HepG2 (cell line): Measurements from ENCODE around the gene WNT4. TPM values are rescaled to one million over a fixed set of nuclear protein-coding genes. Genes with fewer than 3 reads are reported as not detected.

Experiments used
- ATAC-seq: fragments of 200-7000 bp; cut with Tn5 transposase; 3 replicates; pipeline ENCODE4 v1.9.1; 2020; ENCODE audit warnings: mild to moderate bottlenecking, moderate library complexity
- BruUV-seq: library from RNA; stranded (reverse); fragments of 400-500 nt; replicated peaks from 2 replicates; lab custom pipeline; 2021; lab: Mats Ljungman, UMichigan
- CTCF ChIA-PET: fragments of 300-600 bp; formaldehyde crosslinking; extraction: SDS; loops from one replicate; lab custom pipeline; 2021; ENCODE audit warnings: low total read pairs, inconsistent platforms, low intra/inter-chr PET ratio; lab: Yijun Ruan, JAX
- POLR2A ChIA-PET: fragments of 350-600 bp; sonication (Branson Sonifier 250); formaldehyde crosslinking; loops from one replicate; lab custom pipeline; 2020; ENCODE audit warnings: antibody characterized with exemption, inconsistent platforms; lab: Yijun Ruan, JAX
- DNase-seq: peaks from one replicate; pipeline ENCODE4 v3.0.0-alpha.2; 2015; ENCODE audit warnings: low spot score
- FAIRE-seq: peaks from 3 replicates; lab custom pipeline; 2011; peaks lifted over from hg19 to GRCh38; lab: Jason Lieb, UNC
- H2AFZ ChIP-seq: one replicate; pipeline ENCODE4 v1.6.1; 2011; ENCODE audit warnings: low read length, inconsistent platforms
- H3K27ac ChIP-seq: fragments of 300-600 bp; 3 replicates; pipeline ENCODE4 v1.8.0; 2011; ENCODE audit warnings: mixed run types, mild to moderate bottlenecking, mixed read lengths, low read length, inconsistent platforms; ENCODE audit not compliant: insufficient read depth; ENCODE audit errors: extremely low read length
- H3K27me3 ChIP-seq, 2 experiments: fragments of 200-600 bp in 1 of 2; 2 replicates in 1 of 2; 3 replicates in 1 of 2; pipeline versions ENCODE4 v1.6.0 to v1.8.0; 2011; ENCODE audit warnings: low read length in 2 of 2, mild to moderate bottlenecking in 2 of 2, moderate library complexity in 2 of 2, inconsistent platforms in 1 of 2; ENCODE audit not compliant: insufficient read depth in 2 of 2, control insufficient read depth in 1 of 2
- H3K36me3 ChIP-seq, 2 experiments: fragments of 200-600 bp in 1 of 2; replicated peaks in 1 of 2; 2 replicates in 1 of 2; 3 replicates in 1 of 2; pipeline versions ENCODE4 v1.5.1 to v1.8.0; 2011; ENCODE audit warnings: low read length in 2 of 2, inconsistent platforms in 1 of 2; ENCODE audit not compliant: insufficient read depth in 2 of 2, control insufficient read depth in 1 of 2
- H3K4me1 ChIP-seq: 2 replicates; pipeline ENCODE4 v1.5.1; 2012; ENCODE audit warnings: low read length, inconsistent platforms; ENCODE audit not compliant: insufficient read depth
- H3K4me2 ChIP-seq: 2 replicates; pipeline ENCODE4 v1.6.0; 2011; ENCODE audit warnings: low read depth, low read length, inconsistent platforms
- H3K4me3 ChIP-seq, 3 experiments: fragments of 200-600 bp in 1 of 3; sonication (generic), shearing (Covaris generic) in 1 of 3; replicated peaks in 1 of 3; 2 replicates each; pipeline ENCODE4 v1.5.1; 2011 to 2016; ENCODE audit warnings: low read length in 3 of 3, inconsistent platforms in 2 of 3, low read depth in 2 of 3, mild to moderate bottlenecking in 2 of 3, control low read depth in 1 of 3, mixed read lengths in 1 of 3; ENCODE audit not compliant: insufficient read depth in 1 of 3
- H3K79me2 ChIP-seq: one replicate; pipeline ENCODE4 v1.6.1; 2011; ENCODE audit warnings: low read length, inconsistent platforms; ENCODE audit not compliant: insufficient read depth
- H3K9ac ChIP-seq: 2 replicates; pipeline ENCODE4 v1.6.0; 2011; ENCODE audit warnings: mild to moderate bottlenecking, low read depth, low read length, inconsistent platforms; ENCODE audit not compliant: insufficient read depth
- H3K9me3 ChIP-seq: 2 replicates; pipeline ENCODE4 v1.5.1; 2012; ENCODE audit warnings: mild to moderate bottlenecking, low read length
- H4K20me1 ChIP-seq: 2 replicates; pipeline ENCODE4 v1.6.0; 2011; ENCODE audit warnings: inconsistent platforms, mild to moderate bottlenecking, low read length, moderate library complexity; ENCODE audit not compliant: insufficient read depth
- EED ChIP-seq: sonication (generic); formaldehyde crosslinking; IDR thresholded peaks from 2 replicates; pipeline ENCODE4 v1.5.0; 2020; ENCODE audit warnings: mild to moderate bottlenecking, missing genetic modification reagents
- FOXA3 ChIP-seq: IDR thresholded peaks from 2 replicates; pipeline ENCODE4 v1.6.1; 2016; ENCODE audit warnings: missing genetic modification reagents, missing compliant biosample characterization
- TBX3 ChIP-seq: fragments of 450-650 bp; IDR thresholded peaks from 2 replicates; pipeline ENCODE4 v1.6.1; 2017; ENCODE audit warnings: antibody characterized with exemption, mild to moderate bottlenecking, inconsistent platforms, borderline replicate concordance
- ZHX2 ChIP-seq, 2 experiments: sonication (generic) in 1 of 2; formaldehyde crosslinking in 1 of 2; IDR thresholded peaks; 2 replicates each; pipeline versions ENCODE4 v1.6.1 to v1.9.0; 2014 to 2022; ENCODE audit warnings: antibody characterized with exemption in 1 of 2, borderline replicate concordance in 1 of 2, inconsistent platforms in 1 of 2, low read depth in 1 of 2, missing genetic modification reagents in 1 of 2
- ZNF225 ChIP-seq: sonication (generic); formaldehyde crosslinking; IDR thresholded peaks from 2 replicates; pipeline ENCODE4 v1.4.0; 2020; ENCODE audit warnings: mild to moderate bottlenecking, missing genetic modification reagents
- ZNF362 ChIP-seq: sonication (generic); formaldehyde crosslinking; IDR thresholded peaks from 2 replicates; pipeline ENCODE4 v1.4.0; 2020; ENCODE audit warnings: missing genetic modification reagents, mild to moderate bottlenecking, borderline replicate concordance
- ZSCAN29 ChIP-seq: sonication (generic); formaldehyde crosslinking; conservative IDR thresholded peaks from 2 replicates; pipeline ENCODE4 v1.4.0; 2020; ENCODE audit warnings: mild to moderate bottlenecking, missing genetic modification reagents
- WGBS: methylation state at CpG from one replicate; pipeline ENCODE4 v1.1.6; 2017; ENCODE audit warnings: low lambda C conversion rate; 5-methylcytosine and 5-hydroxymethylcytosine counted together
- in situ Hi-C: cut with HindIII; loops from 2 replicates; pipeline ENCODE4 v1.10.0; 2017; ENCODE audit warnings: low pct_unique_long_range_greater_than_20kb; ENCODE audit not compliant: extremely low pct_ligation_motif_present
- intact Hi-C: fragments of 100-400 bp; cut with micrococcal nuclease; formaldehyde crosslinking; loops from one replicate; pipeline ENCODE4 v1.10.0; 2022; ENCODE audit not compliant: unreplicated experiment
- polyA plus RNA-seq, 8 experiments: library from polyadenylated mRNA; depleted of rRNA in 3 of 8; stranded (reverse) in 7 of 8; unstranded in 1 of 8; fragments of >200 nt; fragmentation: Illumina TruSeq in 4 of 8; extraction: Trizol in 4 of 8; gene quantifications; 2 replicates each; pipeline versions ENCODE4 v1.2.1 to v1.2.3, GENCODE V29; 2011 to 2016; ENCODE audit warnings: low read depth in 4 of 8, missing spikeins in 1 of 8, mixed read lengths in 1 of 8; ENCODE audit not compliant: insufficient read depth in 1 of 8
- total RNA-seq, 5 experiments: library from RNA; depleted of rRNA; stranded (reverse); fragments of >200 nt; fragmentation: Illumina TruSeq; extraction: Trizol; gene quantifications; 2 replicates each; pipeline ENCODE4 v1.2.3, GENCODE V29; 2016; ENCODE audit warnings: low read depth in 1 of 5
- TF ChIP-seq, protein P1 (sequence below): sonication (generic); formaldehyde crosslinking; conservative IDR thresholded peaks from 2 replicates; pipeline ENCODE4 v1.4.0; 2020; ENCODE audit warnings: missing genetic modification reagents

The WNT4 gene
- total and polyA plus RNA-seq, 2 of the 13 experiments (the other 11 are each of a cell fraction or from before 2014, with no cell fraction given), result not detected

DNA sequence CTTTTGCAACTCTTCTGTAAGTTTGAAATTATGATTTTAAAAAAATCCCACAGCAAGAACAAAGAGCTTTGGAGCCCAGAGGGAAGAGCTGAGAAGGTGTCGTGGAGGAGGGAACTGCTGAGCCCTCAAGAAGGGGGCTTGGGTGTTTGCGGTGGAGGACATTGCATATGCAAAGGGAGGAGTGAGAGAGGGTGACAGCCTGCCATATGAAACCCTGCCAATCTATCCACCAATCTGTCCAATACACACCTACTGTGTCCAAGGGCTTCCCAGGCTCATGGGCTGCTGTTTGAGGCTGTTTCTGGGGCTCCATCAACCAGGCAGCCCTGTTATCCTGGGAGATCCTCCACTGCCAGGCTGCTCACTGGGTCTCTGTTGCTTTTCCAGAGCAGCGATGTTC is 15.2 kb downstream of the WNT4 start (continued):
- TF ChIP-seq ZNF362 (CRISPR knock-in tag), result no peak
- TF ChIP-seq FOXA3 (CRISPR knock-in tag), result no peak
- no peak for TF ChIP-seq ZSCAN29 (CRISPR knock-in tag)
- no peak for TF ChIP-seq ZHX2 (IDR thresholded peaks at IDR 0.05; ENCODE audit: low read depth)
- no peak for TF ChIP-seq ZHX2 (CRISPR knock-in tag; IDR thresholded peaks at IDR 0.05; ENCODE audit: borderline replicate concordance)
- TF ChIP-seq EED (CRISPR knock-in tag), result no peak

DNA sequence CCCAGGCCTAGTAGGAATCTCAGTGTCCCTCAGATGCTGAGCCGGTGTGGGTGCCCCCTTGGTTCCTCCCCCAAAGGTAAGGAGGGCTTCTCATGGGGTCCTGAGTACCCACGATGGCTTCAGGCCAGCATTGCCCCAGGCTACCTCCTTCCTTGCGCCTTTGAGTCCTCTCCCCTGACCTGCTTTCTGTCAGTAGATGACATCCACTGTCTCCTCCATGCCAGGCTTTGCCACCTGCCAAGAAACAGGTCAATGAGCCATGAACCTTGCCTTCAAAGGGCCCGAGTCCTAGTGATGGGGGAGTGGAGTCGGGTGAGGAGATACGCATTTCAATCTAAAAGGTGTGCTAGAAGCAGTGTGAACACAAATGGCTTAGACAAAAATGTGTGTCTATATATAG is 15.6 kb downstream of the WNT4 start:
- Histone ChIP-seq H3K27ac (no peak overlapping the region), H3K4me3 (no peak overlapping the region), H2AFZ (no peak overlapping the region), H3K79me2 (no peaks in the 10 kb centered on the region), H3K27me3 (peaks cover 0 to 8% of the 10 kb centered on the region in 2 experiments; a peak in 2 of 5 replicates), H3K9me3 (no peaks in the 10 kb centered on the region), H3K9ac (no peak overlapping the region), H3K4me2 (no peak overlapping the region), H4K20me1 (no peaks in the 10 kb centered on the region; the same call in 1 of the 2 replicates), H3K36me3 (no peaks in the 10 kb centered on the region), H3K4me1 (no peaks in the 10 kb centered on the region)
- intact Hi-C loops, result no loop called here
- ATAC-seq (no peak), FAIRE-seq (no peak), DNase-seq (no peak)
- in situ Hi-C loops, result no loop called here
- ChIA-PET POLR2A (no interaction called here), CTCF (no interaction called here)
- BruUV-seq, result no TSS peak
- 23% methylated on average over 5 of the region's 6 CpGs for WGBS
- no peak for TF ChIP-seq ZNF225 (CRISPR knock-in tag)
- TF ChIP-seq, protein P1, sequence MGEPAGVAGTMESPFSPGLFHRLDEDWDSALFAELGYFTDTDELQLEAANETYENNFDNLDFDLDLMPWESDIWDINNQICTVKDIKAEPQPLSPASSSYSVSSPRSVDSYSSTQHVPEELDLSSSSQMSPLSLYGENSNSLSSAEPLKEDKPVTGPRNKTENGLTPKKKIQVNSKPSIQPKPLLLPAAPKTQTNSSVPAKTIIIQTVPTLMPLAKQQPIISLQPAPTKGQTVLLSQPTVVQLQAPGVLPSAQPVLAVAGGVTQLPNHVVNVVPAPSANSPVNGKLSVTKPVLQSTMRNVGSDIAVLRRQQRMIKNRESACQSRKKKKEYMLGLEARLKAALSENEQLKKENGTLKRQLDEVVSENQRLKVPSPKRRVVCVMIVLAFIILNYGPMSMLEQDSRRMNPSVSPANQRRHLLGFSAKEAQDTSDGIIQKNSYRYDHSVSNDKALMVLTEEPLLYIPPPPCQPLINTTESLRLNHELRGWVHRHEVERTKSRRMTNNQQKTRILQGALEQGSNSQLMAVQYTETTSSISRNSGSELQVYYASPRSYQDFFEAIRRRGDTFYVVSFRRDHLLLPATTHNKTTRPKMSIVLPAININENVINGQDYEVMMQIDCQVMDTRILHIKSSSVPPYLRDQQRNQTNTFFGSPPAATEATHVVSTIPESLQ, result no peak
- no peak for TF ChIP-seq TBX3
